Measurements from ENCODE around the gene AK5.
"Not testable (repeated sequence)": the region's sequence is repeated elsewhere in the genome, so short reads cannot be mapped to it uniquely, and the experiment has no call there.

AK5 gene

DNA sequence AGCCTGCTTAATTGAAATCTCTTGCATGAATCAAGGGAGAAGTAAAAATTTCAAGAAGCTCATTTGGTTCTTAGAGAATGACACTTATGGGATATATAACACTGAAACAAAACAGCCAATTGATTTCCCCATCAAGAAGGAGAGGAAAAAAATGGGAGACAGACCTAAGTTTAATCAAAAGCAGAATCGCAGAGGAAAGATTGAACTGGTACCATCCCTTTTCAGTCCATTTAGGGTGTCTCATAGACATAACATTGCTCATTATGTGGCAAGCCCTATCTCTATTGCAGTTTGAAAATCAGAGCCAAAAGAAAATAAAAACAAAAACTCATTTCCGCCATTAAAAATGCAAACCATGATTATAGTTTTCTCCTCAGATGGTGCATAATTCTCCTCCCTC lies 119.6 kb downstream of the AK5 start:
- DNase-seq (ENCODE audit: low read depth): no peak

DNA sequence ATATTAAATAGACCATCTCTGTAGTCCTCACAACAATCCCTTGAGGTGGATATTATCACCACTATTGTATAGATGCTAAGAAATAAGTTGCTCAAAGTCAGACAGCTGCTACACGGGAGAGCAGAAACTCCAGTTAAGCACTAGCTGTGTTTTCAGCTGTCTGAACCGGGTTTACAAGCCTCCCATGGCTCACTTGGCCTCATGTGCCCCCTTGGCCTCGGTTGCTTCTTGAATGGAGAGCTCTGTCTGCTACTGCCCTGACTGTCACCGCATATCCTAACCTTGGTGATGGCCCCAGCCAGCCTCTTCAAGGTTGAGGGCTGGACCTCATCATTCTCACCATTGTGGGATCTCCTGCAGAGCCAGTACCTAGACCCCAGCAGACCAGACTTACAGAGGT lies 123.4 kb downstream of the AK5 start:
- DNase-seq (ENCODE audit: low read depth): no peak

DNA sequence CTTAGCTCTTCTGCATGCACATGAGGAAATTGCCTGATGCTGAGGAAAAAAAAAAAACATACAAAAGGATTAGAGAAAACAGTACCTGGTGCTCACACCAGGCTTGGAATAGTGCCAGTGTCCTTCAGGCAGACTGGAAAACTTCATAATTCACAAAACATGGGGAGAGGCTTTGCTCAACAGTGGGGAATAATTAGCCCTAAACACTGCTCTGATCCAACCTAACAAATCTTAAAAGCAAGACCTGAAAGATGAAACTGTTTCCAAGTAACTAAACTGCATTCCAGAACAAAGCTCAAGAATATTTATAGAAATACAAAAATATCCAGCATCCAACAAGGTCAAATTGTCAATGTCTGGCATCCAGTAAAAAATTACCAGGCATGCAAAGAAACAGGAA lies 124.8 kb downstream of the AK5 start:
- DNase-seq (ENCODE audit: low read depth): no peak

DNA sequence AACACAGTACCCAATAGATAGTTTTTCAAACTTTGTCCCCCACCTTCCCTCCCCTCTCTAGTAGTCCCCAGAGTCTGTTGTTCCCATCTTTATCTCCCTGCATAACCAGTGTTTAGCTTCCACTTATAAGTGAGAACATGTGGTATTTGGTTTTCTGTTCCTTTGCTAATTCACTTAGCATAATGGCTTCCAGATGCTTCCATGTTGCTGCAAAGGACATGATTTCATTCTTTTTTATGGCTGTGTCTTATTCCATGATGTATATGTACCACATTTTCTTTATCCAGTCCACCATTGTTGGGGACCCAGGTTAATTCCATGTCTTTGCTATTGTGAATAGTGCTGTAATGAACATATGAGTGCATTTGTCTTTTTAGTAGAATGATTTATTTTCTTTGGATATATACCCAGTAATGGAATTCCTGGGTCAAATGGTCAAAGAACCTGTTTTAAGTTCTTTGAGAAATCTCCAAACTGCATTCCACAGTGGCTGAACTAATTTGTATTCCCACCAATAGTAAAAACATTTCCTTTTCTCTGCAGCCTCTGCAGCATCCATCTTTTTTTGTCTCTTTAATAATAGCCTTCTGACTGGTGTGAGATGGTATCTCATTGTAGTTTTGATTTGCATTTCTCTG lies 126.0 kb downstream of the AK5 start:
- DNase-seq (ENCODE audit: low read depth): no peak

DNA sequence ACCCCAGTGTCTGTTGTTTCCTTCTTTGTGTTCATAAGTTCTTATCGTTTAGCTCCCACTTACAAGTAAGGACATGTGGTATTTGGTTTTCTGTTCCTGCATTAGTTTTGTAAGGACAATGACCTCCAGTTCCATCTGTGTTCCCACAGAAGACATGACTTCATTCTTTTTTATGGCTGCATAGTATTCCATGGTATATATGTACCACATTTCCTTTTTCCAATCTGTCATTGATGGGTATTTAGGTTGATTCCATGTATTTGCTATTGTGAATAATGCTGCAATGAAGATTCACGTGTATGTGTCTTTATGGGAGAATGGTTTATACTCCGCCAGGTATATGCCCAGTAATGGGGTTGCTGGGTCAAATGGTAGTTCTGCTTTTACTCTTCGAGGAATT lies 127.1 kb downstream of the AK5 start:
- not testable (repeated sequence) for DNase-seq (ENCODE audit: low read depth)

DNA sequence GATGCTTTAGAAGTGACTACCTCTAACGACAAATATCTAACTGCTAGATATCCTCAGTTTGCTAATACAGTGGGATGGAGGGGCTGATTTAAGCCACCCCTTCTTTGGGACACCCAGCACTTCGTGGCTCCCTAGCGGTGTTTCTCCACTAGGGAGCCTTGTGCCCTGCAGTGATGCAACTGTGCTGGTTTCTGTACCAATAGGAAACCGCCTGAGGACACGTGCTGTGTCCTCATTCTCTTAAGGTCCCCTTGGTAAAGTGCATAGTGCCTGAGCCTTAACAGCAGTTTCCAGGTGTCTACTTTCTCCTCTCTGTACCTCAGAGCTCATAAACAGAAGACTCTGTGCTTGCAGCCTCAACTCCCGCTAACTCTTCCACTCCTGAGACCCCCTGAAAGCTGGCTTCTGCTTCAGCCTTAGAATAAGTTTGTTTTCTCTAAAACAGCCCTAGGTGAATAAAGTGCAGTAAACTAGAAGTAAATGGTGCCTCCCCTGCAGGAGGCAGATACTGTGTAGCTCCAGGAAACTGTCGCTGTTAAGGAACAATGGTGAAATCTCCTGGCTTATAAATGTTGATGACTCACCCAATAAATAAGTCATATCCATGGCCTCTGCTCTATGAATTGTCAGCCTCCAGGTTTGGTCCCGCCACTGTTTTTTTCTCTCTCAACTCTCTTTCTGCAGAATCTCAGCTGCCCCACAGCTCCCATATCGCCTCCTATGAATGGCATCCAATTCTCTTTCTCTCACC lies 130.4 kb downstream of the AK5 start:
- no peak for DNase-seq (ENCODE audit: low read depth)

DNA sequence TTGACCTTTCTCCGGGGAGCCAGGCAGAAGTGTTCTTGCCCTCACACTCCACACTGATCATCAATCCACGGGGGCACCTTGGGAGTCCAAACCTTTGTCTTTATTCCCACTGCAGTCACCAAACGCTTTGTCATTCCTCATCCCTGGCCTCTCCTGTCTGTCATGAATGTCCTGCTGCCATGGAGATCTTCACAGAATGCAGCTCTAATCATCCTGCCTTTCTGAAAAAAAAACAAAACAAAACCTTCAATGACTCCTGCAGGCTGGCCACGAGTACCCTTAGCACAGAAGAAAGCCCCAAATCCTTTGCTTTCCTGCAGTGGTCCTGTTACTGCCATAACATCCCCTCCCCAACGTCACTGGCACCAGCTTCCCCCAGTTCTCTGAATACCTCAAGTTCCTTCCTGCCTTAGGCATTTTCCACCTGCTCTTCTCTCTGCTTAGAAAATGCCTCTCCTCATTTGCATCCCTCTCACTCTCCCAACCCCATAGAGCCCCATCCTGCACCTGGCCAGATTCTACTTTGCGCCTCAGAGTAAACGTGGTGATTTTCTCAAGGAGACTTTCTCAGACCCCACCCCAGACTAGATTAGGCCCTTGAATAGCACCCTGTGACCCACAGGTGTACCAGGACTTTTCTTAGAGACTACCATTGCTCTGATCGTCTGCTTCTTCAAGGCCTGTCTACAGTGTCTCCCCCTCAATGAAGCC lies 131.2 kb downstream of the AK5 start:
- DNase-seq (ENCODE audit: low read depth): no peak

DNA sequence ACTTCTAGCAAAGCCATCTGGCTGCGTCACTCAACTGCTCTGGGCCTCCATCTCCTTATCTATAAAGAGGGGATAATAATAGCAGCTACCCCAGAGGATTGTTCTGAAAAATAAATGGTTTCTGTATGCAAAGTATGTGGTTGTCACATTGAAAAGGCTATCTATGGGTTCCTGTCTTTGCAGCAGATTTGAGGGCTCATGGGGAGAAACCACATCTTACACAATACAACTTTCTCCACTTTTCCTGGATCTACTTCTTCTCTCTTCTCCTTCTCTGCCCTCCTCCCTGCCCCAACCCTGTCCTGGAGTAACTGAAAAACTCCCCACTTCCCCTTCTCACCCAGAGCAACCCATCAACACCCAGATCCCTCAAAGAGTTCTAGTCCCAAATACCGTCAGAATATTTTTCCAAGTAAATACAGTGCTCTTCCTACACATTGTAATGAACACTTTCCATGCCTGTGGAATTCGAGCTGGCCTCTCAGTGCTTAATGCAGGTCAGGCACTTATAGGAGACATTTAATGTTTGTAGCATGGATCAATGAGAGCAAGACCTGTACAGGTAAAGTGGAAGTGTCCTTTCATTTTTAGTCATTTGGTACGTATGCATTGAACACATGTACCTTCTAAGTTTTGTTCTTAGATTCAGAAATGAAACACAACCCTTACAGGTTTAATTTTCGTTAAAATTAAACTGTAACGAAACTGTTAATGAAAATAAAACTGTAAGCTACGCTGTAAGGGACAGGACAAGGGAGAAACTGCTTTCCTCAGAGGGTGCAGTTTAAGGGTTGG lies 131.9 kb downstream of the AK5 start:
- no peak for DNase-seq (ENCODE audit: low read depth)

DNA sequence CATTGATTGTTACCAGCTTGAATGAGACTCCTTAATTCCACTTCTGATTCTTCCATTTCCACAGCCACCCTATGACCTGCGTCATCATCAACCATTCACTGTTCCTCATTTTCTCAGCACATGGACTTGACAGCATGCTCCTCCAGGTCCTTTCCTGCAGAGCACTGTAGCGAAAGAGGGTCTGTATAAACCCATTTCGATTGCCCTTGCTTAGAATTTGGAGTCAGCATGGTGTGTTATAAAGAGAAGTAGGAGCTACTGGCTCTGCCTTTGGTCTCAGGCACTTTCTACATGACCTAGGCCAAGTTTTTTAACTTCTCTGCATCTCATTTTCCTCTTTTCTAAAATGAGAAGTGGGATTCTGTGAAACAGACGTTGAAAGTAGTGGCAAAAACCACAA lies 133.8 kb downstream of the AK5 start:
- no peak for DNase-seq (ENCODE audit: low read depth)

DNA sequence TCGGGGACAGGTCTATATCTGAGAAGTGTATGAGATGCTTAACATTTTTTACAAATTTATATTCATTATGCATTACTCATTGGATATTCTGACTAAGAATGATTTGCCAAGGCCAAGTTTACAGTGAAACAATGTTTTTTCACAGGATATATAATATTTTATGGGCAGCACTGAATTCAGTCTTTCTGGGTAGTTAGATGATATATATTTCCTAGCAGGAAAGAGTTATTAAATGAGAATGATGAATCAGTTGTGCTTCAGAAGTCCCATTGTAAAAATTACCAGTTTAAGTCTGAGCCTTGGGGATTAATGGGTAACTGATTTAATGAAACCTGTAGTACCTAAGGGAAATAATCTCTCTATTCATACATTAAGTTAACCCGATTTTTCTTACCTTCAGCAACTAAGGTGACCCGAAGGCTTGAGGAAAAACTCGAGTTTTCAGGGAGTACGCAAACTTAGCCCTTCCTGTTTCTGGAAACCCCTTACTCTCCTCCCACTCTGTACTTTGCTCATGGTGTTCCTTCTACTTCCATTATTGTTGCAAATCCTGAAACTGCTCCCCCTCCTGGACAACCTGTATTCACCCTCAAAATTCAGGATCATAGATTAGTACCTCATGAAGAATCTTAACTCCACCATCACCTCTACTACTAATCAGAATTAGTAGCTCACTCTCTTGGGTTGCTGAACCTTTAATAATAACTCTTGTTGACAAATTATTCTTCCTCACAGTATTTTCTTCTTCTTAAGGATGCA lies 135.1 kb downstream of the AK5 start:
- DNase-seq (ENCODE audit: low read depth): no peak

DNA sequence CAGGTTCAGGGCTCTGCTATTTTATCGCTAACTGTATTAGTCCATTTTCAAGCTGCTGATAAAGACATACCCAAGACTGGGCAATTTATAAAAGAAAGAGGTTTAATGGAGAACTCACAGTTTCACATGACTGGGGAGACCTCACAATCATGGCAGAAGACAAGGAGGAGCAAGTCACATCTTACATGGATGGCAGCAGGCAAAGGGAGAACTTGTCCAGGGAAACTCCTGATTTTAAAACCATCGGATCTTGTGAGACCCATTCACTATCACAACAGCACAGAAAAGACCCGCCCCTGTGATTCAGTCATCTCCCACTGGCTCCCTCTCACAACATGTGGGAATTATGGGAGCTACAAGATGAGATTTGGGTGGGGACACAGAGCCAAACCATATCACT lies 136.2 kb downstream of the AK5 start:
- DNase-seq (ENCODE audit: low read depth): not testable (repeated sequence)

DNA sequence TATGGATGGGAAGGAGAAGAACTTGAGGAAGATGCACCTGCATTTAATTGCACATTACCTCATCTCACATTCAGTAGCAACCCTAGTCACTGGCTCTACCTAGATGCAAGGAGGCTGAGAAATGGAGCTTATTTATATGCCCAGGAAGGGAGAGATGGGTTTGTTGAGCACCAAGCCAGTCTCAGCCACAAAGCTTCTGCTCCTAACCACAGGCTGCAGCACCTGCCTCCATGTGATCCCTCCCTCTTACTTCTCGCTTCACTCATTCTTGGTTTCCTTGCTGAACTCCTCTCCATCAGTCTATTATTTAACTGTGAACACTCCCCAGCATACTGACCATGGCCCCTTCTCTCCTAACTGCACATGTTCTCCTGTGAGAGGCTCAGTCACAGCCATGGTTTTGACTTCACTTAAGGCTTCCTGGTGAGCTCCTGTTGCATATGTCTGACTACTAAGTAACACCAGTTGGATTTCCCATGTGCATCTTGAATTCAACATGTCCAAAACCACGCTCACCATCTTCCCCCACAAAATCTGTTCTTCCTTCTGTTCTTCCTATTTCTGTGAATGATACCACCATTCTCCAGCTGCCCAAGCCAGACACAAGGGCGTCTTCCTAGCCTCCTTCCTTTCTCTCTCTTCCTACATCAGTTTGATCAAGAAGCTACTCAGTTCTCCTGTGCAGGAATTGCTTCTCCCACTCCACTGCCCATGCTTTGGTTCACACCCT lies 139.8 kb downstream of the AK5 start:
- no peak for DNase-seq (ENCODE audit: low read depth)

DNA sequence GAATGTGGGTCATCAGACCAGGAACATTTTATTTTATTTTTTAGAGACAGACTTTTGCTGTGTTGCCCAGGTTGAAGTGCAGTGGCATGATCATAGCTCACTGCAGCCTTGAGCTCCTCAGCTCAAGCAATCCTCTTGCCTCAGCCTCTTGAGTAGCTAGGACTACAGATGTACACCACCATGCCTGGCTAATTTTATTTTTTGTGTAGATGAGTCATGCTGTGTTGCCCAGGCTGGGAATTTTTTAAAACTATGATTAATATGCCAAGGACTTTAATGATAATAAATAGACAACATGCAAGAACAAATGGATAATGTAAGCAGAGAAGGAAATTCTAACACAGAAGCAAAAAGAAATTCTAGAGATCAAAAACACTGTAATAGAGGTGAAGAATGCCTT lies 142.4 kb downstream of the AK5 start:
- DNase-seq (ENCODE audit: low read depth): no peak

DNA sequence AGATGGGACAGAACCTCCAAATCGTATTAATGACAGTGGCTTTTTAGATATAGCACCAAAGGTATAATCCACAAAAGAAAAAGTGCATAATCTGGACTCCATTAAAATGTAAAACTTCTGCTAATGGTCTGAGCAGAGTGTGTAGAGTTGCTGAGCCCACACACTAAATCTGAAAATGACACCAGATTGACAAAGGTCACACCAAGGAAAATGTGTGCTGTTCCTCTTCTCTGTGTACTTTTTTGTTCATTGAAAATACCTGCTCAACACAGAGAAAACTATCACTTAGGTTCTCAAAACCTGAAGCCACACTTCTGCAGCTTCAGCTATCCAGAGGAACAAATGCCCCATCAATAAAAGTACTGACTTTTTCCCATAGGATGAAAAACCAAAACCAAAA lies 146.2 kb downstream of the AK5 start:
- DNase-seq (ENCODE audit: low read depth): no peak

DNA sequence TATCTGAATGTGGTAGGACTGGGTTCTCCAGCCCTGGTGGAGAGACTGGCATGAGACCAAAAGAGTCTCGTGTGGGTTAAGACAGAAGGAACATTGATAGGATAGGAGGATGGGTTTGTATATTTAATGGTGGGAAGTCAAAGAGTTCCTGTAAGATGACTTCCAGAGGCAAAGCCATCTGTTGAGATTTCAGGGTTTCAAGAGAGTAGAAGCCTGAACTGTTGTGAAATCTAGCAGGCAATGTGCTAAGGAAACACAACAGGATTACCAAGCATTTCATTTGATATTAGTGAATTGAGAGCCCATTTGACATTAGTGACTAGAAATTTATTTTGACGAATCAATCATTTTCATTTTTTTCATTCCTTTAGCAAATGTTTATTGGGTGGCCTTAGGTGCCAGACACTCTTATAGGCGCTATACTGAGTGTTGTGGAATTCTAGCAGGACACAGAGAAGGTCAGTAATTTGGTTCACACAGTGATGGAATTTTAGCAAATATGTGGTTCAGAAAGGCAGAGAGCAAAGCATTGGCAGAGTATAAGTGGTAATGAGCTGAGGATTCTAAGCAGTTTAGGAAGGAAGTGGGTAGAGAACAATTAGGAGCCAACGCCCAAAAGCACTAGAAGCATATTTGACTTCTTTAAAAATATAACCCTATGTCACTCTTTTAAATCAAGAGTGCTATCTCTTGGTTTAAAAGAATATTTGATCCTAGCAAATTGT lies 149.3 kb downstream of the AK5 start:
- DNase-seq (ENCODE audit: low read depth): no peak

DNA sequence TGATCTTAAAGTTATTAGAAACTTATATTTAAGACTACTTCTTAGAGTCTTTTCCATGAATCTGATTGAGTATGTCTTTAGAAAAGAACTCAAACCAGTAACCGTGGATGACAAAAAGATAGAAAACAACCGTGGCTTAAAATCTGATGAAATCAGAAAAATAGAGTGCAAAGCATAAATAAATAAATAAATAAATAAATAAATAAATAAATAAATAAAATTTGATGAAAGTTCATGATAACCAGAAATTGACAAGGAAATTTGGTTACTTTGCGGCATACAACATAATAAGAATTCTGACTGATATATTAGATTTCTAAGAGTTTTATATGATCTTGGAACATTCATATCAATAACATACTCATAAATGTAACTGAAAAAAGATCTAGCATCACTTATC lies 152.1 kb downstream of the AK5 start:
- no peak for DNase-seq (ENCODE audit: low read depth)

DNA sequence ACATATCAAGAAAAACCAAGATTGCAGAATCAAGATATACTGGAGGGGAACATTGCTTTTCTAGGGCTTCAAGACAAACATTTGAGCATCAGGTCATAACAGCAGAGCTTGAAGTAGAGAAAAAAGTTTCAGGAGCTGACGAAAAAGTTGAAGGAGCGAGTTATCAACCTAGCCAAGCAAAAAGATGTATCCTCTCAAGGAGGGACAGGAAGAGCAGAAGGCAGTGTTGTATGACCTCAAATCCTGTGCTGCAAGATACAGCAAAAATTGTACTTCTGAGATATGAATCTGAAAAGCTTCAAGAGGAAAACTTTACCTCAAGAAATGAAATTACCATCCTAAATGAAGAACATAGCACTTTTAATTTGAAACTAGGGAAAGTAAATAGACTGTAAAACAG lies 153.1 kb downstream of the AK5 start:
- DNase-seq (ENCODE audit: low read depth): no peak

DNA sequence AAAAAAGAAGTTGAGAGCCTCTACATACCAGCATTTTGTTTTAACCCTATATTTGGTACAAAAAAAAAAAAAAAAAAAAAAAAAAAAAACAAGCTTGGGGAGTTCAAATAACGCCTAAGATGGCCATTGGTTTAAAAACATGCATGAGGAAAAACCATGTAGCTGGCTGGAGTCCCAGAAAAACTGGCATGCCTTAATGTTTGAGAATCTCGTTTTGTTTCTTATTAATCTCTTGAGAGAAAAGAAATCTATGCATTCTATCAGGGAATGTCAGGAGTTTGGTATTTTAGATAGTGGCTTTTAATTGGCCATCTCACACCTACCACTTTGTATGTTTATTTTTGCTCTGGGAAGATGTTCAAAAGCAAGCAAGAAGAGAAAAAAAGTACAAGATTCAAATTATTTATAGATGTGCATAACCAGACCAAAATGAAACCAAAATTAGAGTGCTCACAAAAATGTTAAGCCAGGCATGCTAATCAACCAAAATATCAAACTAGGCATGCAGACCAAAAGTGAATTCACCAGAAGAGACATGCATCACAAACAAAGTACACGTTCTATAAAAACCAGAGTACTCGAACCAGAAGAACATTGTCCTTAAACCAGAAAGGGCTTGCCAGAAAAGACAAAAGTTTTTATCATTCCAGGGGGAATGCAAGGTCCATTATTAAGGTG lies 156.6 kb downstream of the AK5 start:
- no peak for DNase-seq (ENCODE audit: low read depth)

DNA sequence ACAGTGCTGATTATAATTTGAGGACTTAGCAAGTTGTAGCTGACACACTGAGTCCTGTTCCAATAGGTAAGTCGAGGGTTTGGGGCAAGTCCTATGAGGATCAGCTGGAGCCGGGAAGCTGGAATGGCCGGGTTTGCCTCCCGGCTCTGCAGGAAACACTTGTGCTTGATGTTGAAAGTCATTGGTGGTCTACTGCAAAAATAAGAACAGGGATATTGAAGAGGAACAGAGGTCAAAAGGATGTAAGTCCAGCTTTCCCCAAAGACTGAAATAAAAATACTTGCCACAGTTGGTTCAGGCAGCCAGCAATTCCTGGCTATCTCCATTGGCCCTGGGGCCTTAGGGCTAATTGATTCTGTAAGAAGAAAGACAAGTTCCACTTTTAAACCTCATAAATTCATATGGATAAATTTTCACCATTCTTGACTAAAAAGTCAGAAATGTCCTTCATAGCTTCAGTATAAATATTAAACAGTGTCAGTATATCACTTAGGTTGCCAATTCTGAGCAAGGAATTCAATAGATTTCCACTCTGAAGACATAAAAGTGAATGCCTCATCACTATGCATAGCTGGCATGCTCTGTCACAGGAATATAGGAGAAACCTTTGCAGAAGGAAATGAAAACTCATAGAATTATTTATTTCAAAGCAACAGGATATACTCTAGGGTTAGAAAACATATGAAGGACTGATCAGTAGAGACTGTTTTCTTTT lies 165.2 kb downstream of the AK5 start:
- no peak for DNase-seq (ENCODE audit: low read depth)
